SKM-1 treated with dmso at 0.1 percent for 144 hours (cell line): ENCODE results near the gene VIL1.

Experiments
- DNase-seq: peaks from one replicate; lab custom pipeline; 2025; ENCODE audit not compliant: unreplicated experiment; lab: John Stamatoyannopoulos, UW

Gene VIL1

GRCh38 chr2:218482651-218483050, 63.7 kb downstream of the VIL1 start:
- no peak for DNase-seq

- DNase-seq: no peak
These were observed 67.2 kb downstream of the VIL1 start for GRCh38 chr2:218485986-218486667.

DNA sequence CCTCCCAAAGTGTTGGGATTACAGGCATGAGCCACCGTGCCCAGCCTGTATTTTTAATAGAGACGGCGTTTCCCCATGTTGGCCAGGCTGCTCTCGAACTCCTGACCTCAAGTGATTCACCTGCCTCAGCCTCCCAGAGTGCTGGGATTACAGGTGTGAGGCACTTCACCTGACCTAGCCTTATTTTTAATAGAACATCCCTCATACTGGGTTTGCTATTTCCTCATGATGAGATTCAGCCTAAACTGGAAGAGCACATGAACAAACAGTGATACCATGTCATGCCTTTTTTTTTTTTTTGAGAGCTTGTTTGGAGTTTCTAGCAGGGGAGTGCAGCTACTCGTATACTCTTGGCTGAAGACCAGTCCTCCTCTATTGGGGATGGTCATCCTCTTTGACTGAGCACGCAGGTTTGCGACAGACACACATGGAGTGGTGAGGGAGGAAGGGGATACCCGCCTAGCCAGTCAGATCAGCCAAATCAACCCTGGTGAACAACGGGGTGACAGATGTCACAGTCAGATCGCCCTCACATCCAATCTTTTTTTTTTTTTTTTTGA, 81.7 kb downstream of the VIL1 start:
- no peak for DNase-seq

DNA sequence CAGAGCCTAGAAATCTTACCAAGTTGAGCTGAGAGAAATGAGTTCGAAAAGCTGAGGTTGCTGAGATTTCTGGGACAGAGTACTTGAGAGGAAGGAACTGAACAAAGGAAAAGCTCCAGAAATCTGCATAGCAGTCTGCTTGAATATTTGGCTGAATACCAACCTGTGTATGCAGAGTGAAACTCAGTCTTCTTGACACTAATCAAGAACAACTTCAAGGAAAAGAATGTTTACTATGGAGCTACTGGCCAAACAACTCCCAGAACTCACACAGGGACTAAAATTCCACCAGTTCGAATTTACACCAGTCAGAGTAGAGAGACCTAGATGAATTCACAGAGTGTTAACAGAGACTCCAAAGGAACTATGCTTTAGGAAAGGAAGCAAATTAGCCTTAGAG, 82.7 kb downstream of the VIL1 start:
- no peak for DNase-seq
